GM12873 (cell line): ENCODE data around the gene MS4A1.

Source experiments
- TF ChIP-seq, protein P1 (sequence below): IDR thresholded peaks from 2 replicates; pipeline ENCODE4 v1.5.1; 2012; ENCODE audit warnings: low read depth, mild to moderate bottlenecking, moderate library complexity, low read length, control low read depth; ENCODE audit not compliant: insufficient read depth; ENCODE audit errors: missing control alignments

MS4A1 gene

DNA sequence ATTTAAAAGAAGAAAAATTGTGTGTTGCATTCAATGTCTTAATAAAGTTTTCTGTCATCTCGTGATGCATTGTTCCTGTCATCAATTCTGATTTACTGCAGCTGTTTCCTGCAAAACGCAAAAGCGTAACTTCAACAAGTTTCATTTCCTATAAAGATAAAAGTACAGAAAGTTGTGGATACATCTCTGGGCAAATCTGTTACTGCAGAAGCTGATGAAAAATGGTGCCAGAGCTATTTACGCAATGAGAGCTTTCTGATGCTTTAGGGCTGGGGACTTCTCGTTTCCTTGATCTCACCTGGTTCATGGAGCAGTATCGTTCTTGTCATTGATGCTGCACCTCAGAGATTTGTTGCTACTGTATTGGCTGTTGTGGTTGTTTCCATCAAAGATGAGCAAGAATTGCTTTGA is 21.4 kb downstream of the MS4A1 start:
- TF ChIP-seq, protein P1, sequence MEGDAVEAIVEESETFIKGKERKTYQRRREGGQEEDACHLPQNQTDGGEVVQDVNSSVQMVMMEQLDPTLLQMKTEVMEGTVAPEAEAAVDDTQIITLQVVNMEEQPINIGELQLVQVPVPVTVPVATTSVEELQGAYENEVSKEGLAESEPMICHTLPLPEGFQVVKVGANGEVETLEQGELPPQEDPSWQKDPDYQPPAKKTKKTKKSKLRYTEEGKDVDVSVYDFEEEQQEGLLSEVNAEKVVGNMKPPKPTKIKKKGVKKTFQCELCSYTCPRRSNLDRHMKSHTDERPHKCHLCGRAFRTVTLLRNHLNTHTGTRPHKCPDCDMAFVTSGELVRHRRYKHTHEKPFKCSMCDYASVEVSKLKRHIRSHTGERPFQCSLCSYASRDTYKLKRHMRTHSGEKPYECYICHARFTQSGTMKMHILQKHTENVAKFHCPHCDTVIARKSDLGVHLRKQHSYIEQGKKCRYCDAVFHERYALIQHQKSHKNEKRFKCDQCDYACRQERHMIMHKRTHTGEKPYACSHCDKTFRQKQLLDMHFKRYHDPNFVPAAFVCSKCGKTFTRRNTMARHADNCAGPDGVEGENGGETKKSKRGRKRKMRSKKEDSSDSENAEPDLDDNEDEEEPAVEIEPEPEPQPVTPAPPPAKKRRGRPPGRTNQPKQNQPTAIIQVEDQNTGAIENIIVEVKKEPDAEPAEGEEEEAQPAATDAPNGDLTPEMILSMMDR, result no peak

DNA sequence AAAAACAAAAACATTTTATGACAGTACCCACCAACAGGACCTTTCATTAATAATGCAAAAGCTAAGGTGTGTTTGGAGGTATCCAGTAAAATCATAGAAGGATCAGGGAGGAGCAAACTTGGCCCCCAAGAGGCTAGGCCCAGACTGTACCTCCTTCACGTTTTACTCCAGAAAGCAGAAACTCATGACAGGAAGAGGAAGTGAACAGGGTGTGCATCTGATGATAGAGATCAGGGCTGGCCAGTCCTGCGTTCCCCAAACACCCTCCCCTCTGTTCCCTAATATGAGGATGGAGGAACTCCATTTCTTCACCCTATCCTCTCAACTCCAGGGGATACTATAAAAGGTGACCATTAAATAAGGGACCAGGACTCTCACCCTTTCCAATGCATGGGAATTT is 26.7 kb downstream of the MS4A1 start:
- TF ChIP-seq, protein P1, result no peak

DNA sequence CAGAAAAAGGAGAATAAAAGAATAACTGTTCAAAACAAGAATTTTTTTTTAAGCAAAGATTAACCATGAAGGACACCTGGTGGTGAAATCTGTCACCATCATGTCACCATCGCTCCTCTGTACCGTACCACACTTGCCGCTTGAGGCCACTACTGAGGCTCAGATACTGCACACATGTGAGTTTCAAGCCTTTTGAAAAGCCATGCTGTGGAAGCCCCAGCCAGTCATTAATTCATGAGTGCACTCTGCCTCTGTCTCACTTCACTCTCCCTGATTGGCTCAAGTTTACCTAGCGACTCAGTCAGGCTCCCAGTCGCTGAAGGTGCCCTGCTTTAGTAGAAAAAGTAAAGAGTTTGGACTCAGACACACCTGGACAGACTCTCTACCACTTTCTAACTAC is 30.3 kb downstream of the MS4A1 start:
- TF ChIP-seq, protein P1, result peak; percentile 96

DNA sequence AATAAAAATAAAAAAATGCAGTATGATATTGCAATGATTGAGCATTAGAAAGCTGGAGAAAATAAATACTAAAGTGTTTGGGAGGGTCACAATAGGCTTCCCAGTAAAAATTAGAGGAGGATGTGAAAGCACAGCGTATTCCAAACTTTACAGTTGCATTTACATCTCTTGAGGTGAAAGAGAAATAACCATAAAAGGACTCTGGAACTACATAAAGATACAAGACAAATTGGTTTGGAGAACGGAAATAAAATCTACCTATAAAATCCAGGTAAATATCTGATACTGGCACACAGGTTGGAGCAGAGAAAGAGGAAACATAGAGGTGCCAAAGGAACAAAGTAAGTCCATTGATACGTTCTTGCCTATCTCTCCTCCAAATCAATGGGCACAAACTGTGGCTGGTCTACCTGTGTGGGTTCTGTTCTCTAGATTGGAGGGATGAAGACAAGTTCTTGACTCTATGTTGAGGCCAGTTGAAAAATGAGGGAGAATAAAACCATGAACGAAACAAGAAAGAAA is 36.9 kb downstream of the MS4A1 start, which contains the start of gene MS4A12:
Gene MS4A12 (plus strand): TSS at position 291 of the 522 bp plus-strand sequence. CDS start 4,541 bp downstream, outside the sequence.
- TF ChIP-seq, protein P1, result no peak

DNA sequence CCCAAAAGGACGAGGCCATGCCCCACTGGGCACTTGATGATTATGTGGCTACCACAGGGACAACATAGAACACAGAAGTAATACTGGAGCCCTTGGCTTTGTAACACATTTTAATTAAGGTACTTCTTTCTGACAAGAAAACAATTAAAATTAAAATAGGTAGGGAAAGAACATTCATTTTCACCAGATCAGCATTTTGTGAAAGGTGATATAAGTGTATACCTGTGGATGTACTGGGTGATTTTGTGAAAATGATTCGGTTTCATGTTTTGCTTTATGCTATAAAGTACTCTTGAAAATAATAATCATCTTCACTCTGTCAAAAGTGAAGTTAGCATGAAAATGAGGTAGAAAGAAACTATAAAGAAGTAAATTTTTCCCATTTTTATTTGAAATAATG is 37.8 kb downstream of the MS4A1 start:
- TF ChIP-seq, protein P1, result no peak

DNA sequence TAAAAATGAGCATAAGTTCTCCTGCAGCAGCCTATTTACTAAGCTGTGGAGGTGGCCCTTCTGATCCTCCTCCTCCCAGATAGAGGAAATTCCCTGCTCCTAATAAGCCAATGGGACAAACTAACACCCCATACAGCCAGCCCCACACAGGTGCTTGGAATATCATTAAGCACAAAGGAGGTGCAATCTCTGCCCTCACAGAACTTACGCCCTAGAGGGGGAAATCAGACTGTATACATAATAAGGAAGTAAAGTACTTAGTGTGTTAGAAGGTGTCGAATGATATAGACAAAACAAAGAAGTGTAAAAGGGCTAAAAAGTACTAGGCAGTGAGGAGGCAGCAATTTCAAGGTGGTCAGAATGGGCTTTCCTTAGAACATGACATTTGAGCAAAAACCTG is 42.8 kb downstream of the MS4A1 start:
- TF ChIP-seq, protein P1, result no peak

DNA sequence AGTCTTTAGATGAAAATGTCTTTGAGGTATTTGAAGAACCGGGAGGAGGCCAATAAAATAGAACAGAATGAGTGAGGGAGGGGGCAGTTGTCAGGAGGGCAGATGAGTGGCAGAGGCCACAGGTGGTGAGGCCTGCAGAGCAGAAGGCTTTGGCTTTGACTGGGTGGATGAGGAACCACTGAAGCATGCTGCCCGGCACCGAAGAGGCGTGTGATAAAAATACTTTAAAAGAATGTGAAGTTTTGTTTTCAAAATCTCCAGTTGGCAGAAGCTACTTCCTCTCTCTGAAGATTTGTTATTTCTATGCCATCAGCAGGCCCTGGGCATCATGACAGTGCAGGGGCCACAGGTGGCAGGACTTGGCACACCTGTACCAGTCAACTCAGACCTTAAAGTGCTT is 43.2 kb downstream of the MS4A1 start:
- TF ChIP-seq, protein P1, result no peak
